ENCODE measurements around the gene ZFYVE28.
A peak's percentile ranks its signal among the peaks of the same experiment; 100 is the strongest.

Gene ZFYVE28

GRCh38 chr4:2370597-2371320 is 47.7 kb downstream of the ZFYVE28 start:
- no peak for DNase-seq (ENCODE audit: low read depth in 3 of 3, low spot score in 1 of 3)

- no peak for DNase-seq (ENCODE audit: low read depth in 3 of 3, low spot score in 1 of 3)
These were observed 49.6 kb downstream of the ZFYVE28 start for GRCh38 chr4:2368746-2369437.

- no peak for DNase-seq (ENCODE audit: low read depth in 3 of 3, low spot score in 1 of 3)
These were observed 50.8 kb downstream of the ZFYVE28 start for GRCh38 chr4:2367626-2368025.

- DNase-seq (ENCODE audit: low read depth in 3 of 3, low spot score in 1 of 3): no peak
These were observed 51.9 kb downstream of the ZFYVE28 start for GRCh38 chr4:2366252-2367192.

- no peak for DNase-seq (ENCODE audit: low read depth in 3 of 3, low spot score in 1 of 3)
These were observed 52.6 kb downstream of the ZFYVE28 start for GRCh38 chr4:2365913-2366210.

- no peak for DNase-seq (ENCODE audit: low read depth in 3 of 3, low spot score in 1 of 3)
These were observed 53.2 kb downstream of the ZFYVE28 start for GRCh38 chr4:2365054-2365912.

- DNase-seq (ENCODE audit: low read depth in 3 of 3, low spot score in 1 of 3): peak in 2 of 3 donors; percentile 29 to 36
These were observed 53.8 kb downstream of the ZFYVE28 start for GRCh38 chr4:2364654-2365053.

GRCh38 chr4:2363951-2364653 is 54.3 kb downstream of the ZFYVE28 start:
- no peak for DNase-seq (ENCODE audit: low read depth in 3 of 3, low spot score in 1 of 3)

GRCh38 chr4:2363056-2363721 is 55.3 kb downstream of the ZFYVE28 start:
- no peak for DNase-seq (ENCODE audit: low read depth in 3 of 3, low spot score in 1 of 3)

- no peak for DNase-seq (ENCODE audit: low read depth in 3 of 3, low spot score in 1 of 3)
These were observed 56.0 kb downstream of the ZFYVE28 start for GRCh38 chr4:2362266-2363055.

GRCh38 chr4:2361366-2362265 is 56.8 kb downstream of the ZFYVE28 start:
- DNase-seq (ENCODE audit: low read depth in 3 of 3, low spot score in 1 of 3): no peak

- no peak for DNase-seq (ENCODE audit: low read depth in 3 of 3, low spot score in 1 of 3)
These were observed 58.1 kb downstream of the ZFYVE28 start for GRCh38 chr4:2360396-2360730.

- DNase-seq (ENCODE audit: low read depth in 3 of 3, low spot score in 1 of 3): no peak
These were observed 58.7 kb downstream of the ZFYVE28 start for GRCh38 chr4:2359591-2360395.

GRCh38 chr4:2357821-2358745 is 60.4 kb downstream of the ZFYVE28 start:
- no peak for DNase-seq (ENCODE audit: low read depth in 3 of 3, low spot score in 1 of 3)

GRCh38 chr4:2356123-2357069 is 62.0 kb downstream of the ZFYVE28 start:
- no peak for DNase-seq (ENCODE audit: low read depth in 3 of 3, low spot score in 1 of 3)
